ENCODE measurements around the gene TRIP12.

The TRIP12 gene

GRCh38 chr2:229937537-229937936, 15.7 kb upstream of the TRIP12 start:
- Histone ChIP-seq H3K4me1 (ENCODE audit: control insufficient read depth, insufficient read depth, low read length) (no peaks in the 10 kb centered on the region), H3K27ac (ENCODE audit: extremely low read depth, low read depth, low read length) (no peak overlapping the region), H3K36me3 (ENCODE audit: control insufficient read depth in 2 of 2, insufficient read depth in 1 of 2, low read length in 2 of 2) (no peaks in the 10 kb centered on the region; a peak in 1 of 3 replicates), H3K9me3 (ENCODE audit: control insufficient read depth, insufficient read depth, low read depth, low read length) (no peaks in the 10 kb centered on the region), H3K4me3 (ENCODE audit: low read depth, low read length) (no peak overlapping the region)
- POLR2A ChIA-PET = no interaction called here
- TF ChIP-seq KLF9 (tag by site-specific recombination; IDR thresholded peaks at IDR 0.05; ENCODE audit: low read depth) (no peak), ZNF677 (tag by site-specific recombination; IDR thresholded peaks at IDR 0.05) (no peak), ZNF560 (tag by site-specific recombination; IDR thresholded peaks at IDR 0.05; ENCODE audit: borderline replicate concordance) (no peak), SETDB1 (IDR thresholded peaks at IDR 0.05; ENCODE audit: insufficient read length, low read length) (no peak), ZNF549 (tag by site-specific recombination; IDR thresholded peaks at IDR 0.05) (no peak), ZBTB17 (tag by site-specific recombination; IDR thresholded peaks at IDR 0.05) (no peak), ZNF341 (tag by site-specific recombination; IDR thresholded peaks at IDR 0.05; ENCODE audit: low read depth) (no peak), ZIC2 (tag by site-specific recombination; IDR thresholded peaks at IDR 0.05) (no peak), ELK4 (IDR thresholded peaks at IDR 0.05; ENCODE audit: borderline replicate concordance, low read depth, low read length) (no peak), ZBTB20 (tag by site-specific recombination; IDR thresholded peaks at IDR 0.05) (no peak), ZNF830 (tag by site-specific recombination; IDR thresholded peaks at IDR 0.05; ENCODE audit: low read depth) (no peak), ZNF501 (tag by site-specific recombination; IDR thresholded peaks at IDR 0.05) (no peak), ZNF660 (tag by site-specific recombination; IDR thresholded peaks at IDR 0.05) (no peak), ZBTB48 (tag by site-specific recombination; IDR thresholded peaks at IDR 0.05) (no peak), ZNF544 (tag by site-specific recombination; IDR thresholded peaks at IDR 0.05) (no peak), ZNF140 (tag by site-specific recombination; IDR thresholded peaks at IDR 0.05) (no peak), ZNF645 (tag by site-specific recombination; IDR thresholded peaks at IDR 0.05) (no peak), ZSCAN4 (tag by site-specific recombination; IDR thresholded peaks at IDR 0.05) (no peak)
- CTCF ChIA-PET = interaction anchor here (1.2 kb wide), 1 partner anchor 157 kb away, joined by 3 read pairs; no protein-coding TSS in a partner anchor

GRCh38 chr2:229931241-229931640, 9.4 kb upstream of the TRIP12 start:
- no peak for TF ChIP-seq ZNF362 (tag by site-specific recombination; IDR thresholded peaks at IDR 0.05)
- no peak for TF ChIP-seq ZNF600 (tag by site-specific recombination; IDR thresholded peaks at IDR 0.05)
- Histone ChIP-seq H3K9me3 (ENCODE audit: control insufficient read depth, insufficient read depth, low read depth, low read length) (no peaks in the 10 kb centered on the region), H3K27ac (ENCODE audit: extremely low read depth, low read depth, low read length) (no peak overlapping the region), H3K4me1 (ENCODE audit: control insufficient read depth, insufficient read depth, low read length) (peaks cover 5% of the 10 kb centered on the region; the same call in 1 of the 2 replicates), H3K4me3 (ENCODE audit: low read depth, low read length) (no peak overlapping the region), H3K36me3 (ENCODE audit: control insufficient read depth in 2 of 2, insufficient read depth in 1 of 2, low read length in 2 of 2) (no peaks in the 10 kb centered on the region; a peak in 1 of 3 replicates)
- POLR2A ChIA-PET = interaction anchor here (1.3 kb wide), 1 partner anchor 8 kb away, joined by 3 read pairs; the partner anchor contains the start of gene FBXO36
- CTCF ChIA-PET = interaction anchor here (0.6 kb wide), 1 partner anchor 19 kb away, joined by 5 read pairs; no protein-coding TSS in a partner anchor
